ENCODE data around the gene HIGD2A. TPM values are rescaled to one million over a fixed set of nuclear protein-coding genes. Genes with fewer than 3 reads are reported as not detected.

The HIGD2A gene
- total and polyA plus RNA-seq, 2 donors (not counting 3 experiments of a cell fraction or from before 2014, with no cell fraction given), result 96.2 to 210 TPM

GRCh38 chr5:176368726-176369125, 19.8 kb upstream of the HIGD2A start:
- H3K9me1 ChIP-seq (replicated peaks; ENCODE audit: control insufficient read depth, extremely low read depth, insufficient read depth, low read length), result no peaks in the 10 kb centered on the region
- H3K4me2 ChIP-seq (ENCODE audit: insufficient read depth, low read length), result no peak overlapping the region
- H3K4me3 ChIP-seq (replicated peaks in 1 of 3; ENCODE audit: insufficient read depth in 1 of 3, low read depth in 1 of 3, low read length in 3 of 3), result no peak overlapping the region
- H3K27me3 ChIP-seq (ENCODE audit: control insufficient read depth in 2 of 2, insufficient read depth in 2 of 2, low read length in 2 of 2), result no peaks in the 10 kb centered on the region
- intact Hi-C loops (cut with micrococcal nuclease), result loop anchor here (10.0 kb wide), 1 partner anchor 134 kb away; the partner anchor contains the start of gene SIMC1
- no peaks in the 10 kb centered on the region for H3K79me2 ChIP-seq (ENCODE audit: control insufficient read depth, insufficient read depth, low read length)
- H4K20me1 ChIP-seq (replicated peaks; ENCODE audit: control insufficient read depth, extremely low read depth, insufficient read depth, low read length), result no peaks in the 10 kb centered on the region
- no peaks in the 10 kb centered on the region for H3K9me3 ChIP-seq (replicated peaks; ENCODE audit: control insufficient read depth, insufficient read depth, low read length)
- ChIA-PET POLR2A (interaction anchor here (0.6 kb wide), 1 partner anchor 20 kb away, joined by 3 read pairs; the partner anchor contains the start of genes HIGD2A and NOP16), CTCF (interaction anchor here (1.5 kb wide), 1 partner anchor 237 kb away, joined by 3 read pairs; no protein-coding TSS in a partner anchor)
- no peak overlapping the region for H3K27ac ChIP-seq (ENCODE audit: insufficient read depth, low read depth, low read length)
- peaks cover 0 to 20% of the 10 kb centered on the region in 2 experiments for H3K36me3 ChIP-seq (ENCODE audit: control insufficient read depth in 2 of 2, extremely low read depth in 1 of 2, insufficient read depth in 2 of 2, low read length in 2 of 2)
- dilution Hi-C loops (cut with MboI; ENCODE audit: extremely low pct_ligation_motif_present, low sequenced_read_pairs), result no loop called here
- no peak for FAIRE-seq
- TF ChIP-seq POLR2A (IDR thresholded peaks at IDR 0.05; ENCODE audit: low read depth, low read length) (no peak), POLR2AphosphoS5 (IDR thresholded peaks at IDR 0.05; ENCODE audit: insufficient read depth, low read depth, low read length) (no peak), FOS (IDR thresholded peaks at IDR 0.05; ENCODE audit: borderline replicate concordance, insufficient read depth, low read length) (no peak), MYC (IDR thresholded peaks at IDR 0.05; ENCODE audit: low read depth, low read length) (no peak), CTCF (IDR thresholded peaks at IDR 0.05; ENCODE audit: extremely low read depth in 1 of 2, insufficient read depth in 1 of 2, low read depth in 1 of 2, low read length in 2 of 2) (no peak), EZH2 (IDR thresholded peaks at IDR 0.05; ENCODE audit: borderline replicate concordance, low read depth, low read length, severe bottlenecking) (no peak), JUN (IDR thresholded peaks at IDR 0.05; ENCODE audit: borderline replicate concordance, insufficient read depth, insufficient read length, low read depth) (no peak), GATA2 (IDR thresholded peaks at IDR 0.05; ENCODE audit: insufficient read depth, insufficient read length, low read depth, low read length) (no peak)
- TF ChIP-seq, protein P1, sequence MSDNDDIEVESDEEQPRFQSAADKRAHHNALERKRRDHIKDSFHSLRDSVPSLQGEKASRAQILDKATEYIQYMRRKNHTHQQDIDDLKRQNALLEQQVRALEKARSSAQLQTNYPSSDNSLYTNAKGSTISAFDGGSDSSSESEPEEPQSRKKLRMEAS (IDR thresholded peaks at IDR 0.05; ENCODE audit: insufficient read depth, insufficient read length), result no peak
- no peak for DNase-seq (ENCODE audit: low read depth, low spot score)
- BruUV-seq (replicated peaks), result no TSS peak
- peaks cover 9% of the 10 kb centered on the region for H3K4me1 ChIP-seq (ENCODE audit: control insufficient read depth, extremely low read depth, insufficient read depth, low read length)
- H2AFZ ChIP-seq (ENCODE audit: low read depth, low read length), result no peak overlapping the region
- H3K9ac ChIP-seq (replicated peaks; ENCODE audit: extremely low read depth, insufficient read depth, low read length), result no peak overlapping the region
